A673 (cell line): ENCODE measurements around the gene PPARG.

Experiments
- EZH2 ChIP-seq: fragments of 200-600 bp; sonication (generic); IDR thresholded peaks from 2 replicates; pipeline ENCODE4 v1.6.1; 2017; ENCODE audit warnings: borderline replicate concordance, low read depth, mild to moderate bottlenecking, mixed read lengths, antibody characterized with exemption, low read length; ENCODE audit not compliant: poor library complexity, severe bottlenecking
- TF ChIP-seq, protein P1 (sequence below): fragments of 300-800, 200-600 bp; sonication (generic); conservative IDR thresholded peaks from 2 replicates; pipeline ENCODE4 v1.5.1; 2017; ENCODE audit warnings: low read depth, mild to moderate bottlenecking, antibody characterized with exemption, low read length, moderate library complexity, mixed read lengths

- TF ChIP-seq, protein P1, sequence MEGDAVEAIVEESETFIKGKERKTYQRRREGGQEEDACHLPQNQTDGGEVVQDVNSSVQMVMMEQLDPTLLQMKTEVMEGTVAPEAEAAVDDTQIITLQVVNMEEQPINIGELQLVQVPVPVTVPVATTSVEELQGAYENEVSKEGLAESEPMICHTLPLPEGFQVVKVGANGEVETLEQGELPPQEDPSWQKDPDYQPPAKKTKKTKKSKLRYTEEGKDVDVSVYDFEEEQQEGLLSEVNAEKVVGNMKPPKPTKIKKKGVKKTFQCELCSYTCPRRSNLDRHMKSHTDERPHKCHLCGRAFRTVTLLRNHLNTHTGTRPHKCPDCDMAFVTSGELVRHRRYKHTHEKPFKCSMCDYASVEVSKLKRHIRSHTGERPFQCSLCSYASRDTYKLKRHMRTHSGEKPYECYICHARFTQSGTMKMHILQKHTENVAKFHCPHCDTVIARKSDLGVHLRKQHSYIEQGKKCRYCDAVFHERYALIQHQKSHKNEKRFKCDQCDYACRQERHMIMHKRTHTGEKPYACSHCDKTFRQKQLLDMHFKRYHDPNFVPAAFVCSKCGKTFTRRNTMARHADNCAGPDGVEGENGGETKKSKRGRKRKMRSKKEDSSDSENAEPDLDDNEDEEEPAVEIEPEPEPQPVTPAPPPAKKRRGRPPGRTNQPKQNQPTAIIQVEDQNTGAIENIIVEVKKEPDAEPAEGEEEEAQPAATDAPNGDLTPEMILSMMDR = no peak
- no peak for TF ChIP-seq EZH2
Measured at GRCh38 chr3:12470680-12471079, 181.8 kb downstream of the PPARG start.
